Liver (tissue), 9 donors: Measurements from ENCODE around the gene CFTR. TPM values are rescaled to one million over a fixed set of nuclear protein-coding genes. Genes with fewer than 3 reads are reported as not detected.

Source experiments
- DNase-seq: peaks from one replicate; pipeline ENCODE4 v3.0.0-alpha.2; 2017; ENCODE audit warnings: low spot score
- H3K27ac ChIP-seq, 2 donors: one replicate each; pipeline ENCODE4 v1.7.0; 2013; ENCODE audit warnings: inconsistent platforms in 2 of 2, low read length in 2 of 2, control low read depth in 1 of 2, low read depth in 1 of 2, mild to moderate bottlenecking in 1 of 2
- H3K27me3 ChIP-seq, 4 donors: one replicate each; pipeline versions ENCODE4 v1.6.1 to v1.7.0; 2013; ENCODE audit warnings: low read length in 3 of 4, inconsistent platforms in 1 of 4, mild to moderate bottlenecking in 1 of 4, moderate library complexity in 1 of 4; ENCODE audit not compliant: control insufficient read depth in 4 of 4, insufficient read depth in 4 of 4
- H3K36me3 ChIP-seq, 4 donors: one replicate each; pipeline versions ENCODE4 v1.6.1 to v1.7.0; 2013; ENCODE audit warnings: low read length in 3 of 4, mild to moderate bottlenecking in 3 of 4, low read depth in 1 of 4, moderate library complexity in 1 of 4; ENCODE audit not compliant: control insufficient read depth in 4 of 4, insufficient read depth in 3 of 4
- H3K4me1 ChIP-seq, 4 donors: one replicate each; pipeline versions ENCODE4 v1.6.1 to v1.7.0; 2013; ENCODE audit warnings: low read length in 3 of 4, mild to moderate bottlenecking in 3 of 4, moderate library complexity in 1 of 4; ENCODE audit not compliant: control insufficient read depth in 4 of 4, insufficient read depth in 4 of 4
- H3K4me3 ChIP-seq, 3 donors: one replicate each; pipeline versions ENCODE4 v1.6.1 to v1.7.0; 2013; ENCODE audit warnings: low read length in 3 of 3, control low read depth in 1 of 3, low read depth in 1 of 3, mild to moderate bottlenecking in 1 of 3
- H3K9ac ChIP-seq, 2 donors: one replicate each; pipeline ENCODE4 v1.7.0; 2013; ENCODE audit warnings: low read length in 2 of 2, mild to moderate bottlenecking in 2 of 2, moderate library complexity in 2 of 2, control low read depth in 1 of 2, low read depth in 1 of 2
- H3K9me3 ChIP-seq, 4 donors: one replicate each; pipeline versions ENCODE4 v1.6.1 to v1.7.0; 2013; ENCODE audit warnings: low read length in 3 of 4; ENCODE audit not compliant: control insufficient read depth in 4 of 4
- ATF3 ChIP-seq: IDR thresholded peaks from 2 replicates; pipeline ENCODE4 v1.6.1; 2016; ENCODE audit warnings: antibody characterized with exemption
- CTCF ChIP-seq: fragments of 150-350 bp; IDR thresholded peaks from 2 replicates; pipeline ENCODE4 v1.5.1; 2017; ENCODE audit warnings: improper control_type of control experiment, low read depth, low read length; ENCODE audit not compliant: missing input control
- EGR1 ChIP-seq, 2 donors: IDR thresholded peaks; 2 replicates each; pipeline ENCODE4 v1.6.1; 2016 to 2018; ENCODE audit warnings: antibody characterized with exemption in 2 of 2, low read depth in 2 of 2
- FOXA1 ChIP-seq: IDR thresholded peaks from 2 replicates; pipeline ENCODE4 v1.6.1; 2016; ENCODE audit warnings: antibody characterized with exemption
- FOXA2 ChIP-seq: IDR thresholded peaks from 2 replicates; pipeline ENCODE4 v1.6.1; 2016; ENCODE audit warnings: antibody characterized with exemption
- GABPA ChIP-seq, 2 donors: IDR thresholded peaks in 1 of 2; conservative IDR thresholded peaks in 1 of 2; 2 replicates each; pipeline ENCODE4 v1.6.1; 2016; ENCODE audit warnings: antibody characterized with exemption in 2 of 2, mild to moderate bottlenecking in 1 of 2, moderate library complexity in 1 of 2
- HNF4A ChIP-seq, 2 donors: conservative IDR thresholded peaks; 2 replicates each; pipeline ENCODE4 v1.6.1; 2016; ENCODE audit warnings: antibody characterized with exemption in 2 of 2, mild to moderate bottlenecking in 2 of 2
- HNF4G ChIP-seq: IDR thresholded peaks from 2 replicates; pipeline ENCODE4 v1.6.1; 2016; ENCODE audit warnings: antibody characterized with exemption
- JUND ChIP-seq, 2 donors: IDR thresholded peaks; 2 replicates each; pipeline ENCODE4 v1.6.1; 2016; ENCODE audit warnings: antibody characterized with exemption in 2 of 2
- MAX ChIP-seq: IDR thresholded peaks from 2 replicates; pipeline ENCODE4 v1.6.1; 2016; ENCODE audit warnings: antibody characterized with exemption
- NR2F2 ChIP-seq: IDR thresholded peaks from 2 replicates; pipeline ENCODE4 v1.6.1; 2016; ENCODE audit warnings: antibody characterized with exemption
- RAD21 ChIP-seq, 2 donors: IDR thresholded peaks; 2 replicates each; pipeline ENCODE4 v1.6.1; 2016; ENCODE audit warnings: antibody characterized with exemption in 2 of 2, mild to moderate bottlenecking in 2 of 2
- REST ChIP-seq: IDR thresholded peaks from 2 replicates; pipeline ENCODE4 v1.6.1; 2016; ENCODE audit warnings: antibody characterized with exemption, mild to moderate bottlenecking
- RXRA ChIP-seq, 2 donors: IDR thresholded peaks; 2 replicates each; pipeline ENCODE4 v1.6.1; 2017 to 2018; ENCODE audit warnings: antibody characterized with exemption in 2 of 2, mild to moderate bottlenecking in 1 of 2
- SP1 ChIP-seq: IDR thresholded peaks from 2 replicates; pipeline ENCODE4 v1.6.1; 2018; ENCODE audit warnings: antibody characterized with exemption, mild to moderate bottlenecking
- TAF1 ChIP-seq: conservative IDR thresholded peaks from 2 replicates; pipeline ENCODE4 v1.6.1; 2016; ENCODE audit warnings: antibody characterized with exemption, mild to moderate bottlenecking
- YY1 ChIP-seq: IDR thresholded peaks from 2 replicates; pipeline ENCODE4 v1.6.1; 2016; ENCODE audit warnings: antibody characterized with exemption, mild to moderate bottlenecking
- ZBTB33 ChIP-seq: IDR thresholded peaks from 2 replicates; pipeline ENCODE4 v1.6.1; 2016; ENCODE audit warnings: antibody characterized with exemption
- WGBS: extraction: QIAGEN DNeasy Blood & Tissue Kit; methylation state at CpG from one replicate; pipeline ENCODE4 v1.1.7; 2013; 5-methylcytosine and 5-hydroxymethylcytosine counted together
- polyA plus RNA-seq, 2 donors: library from polyadenylated mRNA; stranded (reverse) in 1 of 2; unstranded in 1 of 2; fragments of 200-250 nt in 1 of 2; fragments of >200 nt in 1 of 2; fragmentation: Nextera tagmentation in 1 of 2; extraction: Ambion mirVana in 1 of 2; gene quantifications; one replicate each; pipeline versions ENCODE4 v1.2.1 to v1.2.3, GENCODE V29; 2013 to 2015
- total RNA-seq, 2 donors: library from RNA; depleted of rRNA; stranded (reverse); fragments of >200 nt; gene quantifications; one replicate each; pipeline ENCODE4 v1.2.3, GENCODE V29; 2014
- donor health status: healthy.
- donor health status: healthy.
- donor health status: healthy.
- donor health status: healthy.
- donor health status: healthy.

Gene CFTR
- total and polyA plus RNA-seq, 4 donors: 0.75 to 10.5 (median 1.3) TPM

- Histone ChIP-seq H3K36me3 (no peaks in the 10 kb centered on the region), H3K4me1 (no peaks in the 10 kb centered on the region), H3K27ac (no peak overlapping the region), H3K9ac (no peak overlapping the region), H3K9me3 (no peaks in the 10 kb centered on the region), H3K4me3 (no peak overlapping the region), H3K27me3 (no peaks in the 10 kb centered on the region)
- no peak for TF ChIP-seq JUND (IDR thresholded peaks at IDR 0.05)
- TF ChIP-seq HNF4A (conservative IDR thresholded peaks at IDR 0.05): no peak
- TF ChIP-seq ATF3: no peak
- no peak for TF ChIP-seq RAD21 (IDR thresholded peaks at IDR 0.05)
- TF ChIP-seq NR2F2: no peak
- TF ChIP-seq FOXA2: no peak
- TF ChIP-seq REST: no peak
- no peak for TF ChIP-seq HNF4G
- no peak for TF ChIP-seq ZBTB33
- TF ChIP-seq YY1: no peak
- no peak for TF ChIP-seq GABPA (IDR thresholded peaks at IDR 0.05 in 1 of 2, conservative IDR thresholded peaks at IDR 0.05 in 1 of 2)
- no peak for TF ChIP-seq MAX
- TF ChIP-seq CTCF: no peak
- TF ChIP-seq FOXA1: no peak
- TF ChIP-seq TAF1: no peak
- TF ChIP-seq SP1: no peak
- no peak for TF ChIP-seq EGR1 (IDR thresholded peaks at IDR 0.05; ENCODE audit: low read depth in 2 of 2)
- no peak for TF ChIP-seq RXRA (IDR thresholded peaks at IDR 0.05)
- DNase-seq: no peak
These were observed 185.5 kb downstream of the CFTR start for GRCh38 chr7:117665368-117665767.

- Histone ChIP-seq H3K4me3 (no peak overlapping the region), H3K27ac (no peak overlapping the region)
These were observed 186.2 kb downstream of the CFTR start for GRCh38 chr7:117666031-117666430.

More at GRCh38 chr7:117666031-117666430, 186.2 kb downstream of the CFTR start:
- no peak for DNase-seq
- Histone ChIP-seq H3K4me1 (no peaks in the 10 kb centered on the region), H3K9me3 (no peaks in the 10 kb centered on the region), H3K9ac (no peak overlapping the region), H3K27me3 (no peaks in the 10 kb centered on the region), H3K36me3 (no peaks in the 10 kb centered on the region)
- TF ChIP-seq EGR1 (IDR thresholded peaks at IDR 0.05; ENCODE audit: low read depth in 2 of 2) (no peak), SP1 (no peak), ZBTB33 (no peak)
- 86% methylated on average over 1 of the region's 1 CpG for WGBS
